Measurements from ENCODE around the gene ENOX1.
A peak's percentile ranks its signal among the peaks of the same experiment; 100 is the strongest.

The ENOX1 gene

DNA sequence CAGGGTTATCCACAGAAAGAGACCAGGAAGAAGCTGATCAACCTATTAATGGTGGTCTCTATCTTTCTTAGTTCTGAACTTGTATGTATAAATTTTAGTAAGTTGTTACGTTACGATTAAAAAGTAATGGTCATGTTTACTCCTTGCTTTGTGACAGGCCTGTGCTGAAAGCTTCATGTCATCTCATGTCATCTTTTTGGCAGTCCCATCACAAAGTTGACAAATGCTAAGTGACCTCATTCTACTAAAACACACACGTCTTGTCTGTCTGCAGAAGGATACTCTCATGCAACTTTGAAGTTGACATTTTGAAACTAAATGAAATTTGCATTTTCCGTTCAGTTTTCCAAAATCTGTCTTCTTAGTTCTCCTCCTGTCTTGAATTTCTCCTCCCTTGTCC, 417.5 kb downstream of the ENOX1 start:
- H3K9ac ChIP-seq (ENCODE audit: low read length in 5 of 5): no peak overlapping the region
- H3K27me3 ChIP-seq (ENCODE audit: control insufficient read depth in 5 of 5, insufficient read depth in 4 of 5, low read length in 5 of 5): no peaks in the 10 kb centered on the region
- H3K4me3 ChIP-seq (ENCODE audit: low read depth in 1 of 5, low read length in 5 of 5): no peak overlapping the region
- H3K27ac ChIP-seq (ENCODE audit: low read depth, low read length): no peak overlapping the region
- H3K36me3 ChIP-seq (ENCODE audit: control insufficient read depth in 5 of 5, insufficient read depth in 5 of 5, low read length in 5 of 5): no peaks in the 10 kb centered on the region
- H3K4me1 ChIP-seq (ENCODE audit: control insufficient read depth in 5 of 5, insufficient read depth in 5 of 5, low read length in 5 of 5): peaks cover 4 to 29% (median 12%) of the 10 kb centered on the region in 5 donors
- H3K9me3 ChIP-seq (ENCODE audit: control insufficient read depth in 5 of 5, low read length in 5 of 5): no peaks in the 10 kb centered on the region

DNA sequence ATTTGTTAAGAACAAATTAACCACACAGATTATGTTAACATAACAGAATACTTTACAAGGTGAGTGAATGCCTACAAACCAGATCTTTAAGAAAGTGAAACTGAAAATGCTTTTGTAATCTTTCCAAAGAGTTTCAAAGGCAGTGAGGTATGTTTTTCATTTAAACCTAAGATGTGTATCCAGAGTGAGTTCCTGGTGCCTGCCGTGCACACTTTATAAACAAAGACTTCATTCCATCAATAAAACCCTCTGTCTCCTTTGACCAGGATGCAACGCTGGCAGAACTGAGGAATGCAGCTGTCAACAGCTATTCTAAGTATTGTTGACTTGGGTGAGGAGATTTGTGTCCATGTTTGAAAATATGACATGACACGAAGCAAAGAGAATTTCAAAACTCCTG, 418.8 kb downstream of the ENOX1 start:
- H3K9ac ChIP-seq (ENCODE audit: low read length in 5 of 5): no peak overlapping the region
- H3K27me3 ChIP-seq (ENCODE audit: control insufficient read depth in 5 of 5, insufficient read depth in 4 of 5, low read length in 5 of 5): no peaks in the 10 kb centered on the region
- no peak overlapping the region for H3K27ac ChIP-seq (ENCODE audit: low read depth, low read length)
- H3K36me3 ChIP-seq (ENCODE audit: control insufficient read depth in 5 of 5, insufficient read depth in 5 of 5, low read length in 5 of 5): no peaks in the 10 kb centered on the region
- H3K9me3 ChIP-seq (ENCODE audit: control insufficient read depth in 5 of 5, low read length in 5 of 5): no peaks in the 10 kb centered on the region
- peak overlapping the region in 3 of 5 donors; percentile 1 to 26 (median 6) for H3K4me3 ChIP-seq (ENCODE audit: low read depth in 1 of 5, low read length in 5 of 5)
- peaks cover 4 to 32% (median 22%) of the 10 kb centered on the region in 5 donors for H3K4me1 ChIP-seq (ENCODE audit: control insufficient read depth in 5 of 5, insufficient read depth in 5 of 5, low read length in 5 of 5)

DNA sequence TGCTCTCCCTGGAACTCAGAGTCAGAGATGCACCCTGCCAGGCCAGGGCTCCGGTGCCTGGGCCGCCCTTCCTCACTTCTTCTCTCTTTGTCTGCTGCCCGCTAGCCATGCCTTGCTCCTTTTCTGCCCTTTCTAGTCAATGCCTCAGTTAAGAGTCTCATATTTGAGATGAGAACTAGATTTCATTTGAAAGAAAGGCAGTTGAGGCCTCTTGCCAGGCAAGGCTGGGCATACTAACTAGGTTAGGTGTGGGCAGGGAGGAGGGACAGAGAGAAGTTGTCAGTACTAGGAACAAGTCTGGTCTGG, 421.8 kb downstream of the ENOX1 start:
- peaks cover 4 to 24% (median 21%) of the 10 kb centered on the region in 5 donors for H3K4me1 ChIP-seq (ENCODE audit: control insufficient read depth in 5 of 5, insufficient read depth in 5 of 5, low read length in 5 of 5)
- H3K27ac ChIP-seq (ENCODE audit: low read depth, low read length): no peak overlapping the region
- no peak overlapping the region for H3K9ac ChIP-seq (ENCODE audit: low read length in 5 of 5)
- H3K27me3 ChIP-seq (ENCODE audit: control insufficient read depth in 5 of 5, insufficient read depth in 4 of 5, low read length in 5 of 5): no peaks in the 10 kb centered on the region
- no peak overlapping the region for H3K4me3 ChIP-seq (ENCODE audit: low read depth in 1 of 5, low read length in 5 of 5)
- H3K36me3 ChIP-seq (ENCODE audit: control insufficient read depth in 5 of 5, insufficient read depth in 5 of 5, low read length in 5 of 5): no peaks in the 10 kb centered on the region
- H3K9me3 ChIP-seq (ENCODE audit: control insufficient read depth in 5 of 5, low read length in 5 of 5): no peaks in the 10 kb centered on the region

- peaks cover 4 to 24% (median 21%) of the 10 kb centered on the region in 5 donors for H3K4me1 ChIP-seq (ENCODE audit: control insufficient read depth in 5 of 5, insufficient read depth in 5 of 5, low read length in 5 of 5)
- H3K4me3 ChIP-seq (ENCODE audit: low read depth in 1 of 5, low read length in 5 of 5): peak overlapping the region; percentile 7 to 53 (median 35)
- H3K36me3 ChIP-seq (ENCODE audit: control insufficient read depth in 5 of 5, insufficient read depth in 5 of 5, low read length in 5 of 5): no peaks in the 10 kb centered on the region
- H3K27ac ChIP-seq (ENCODE audit: low read depth, low read length): peak overlapping the region; percentile 32
- H3K9ac ChIP-seq (ENCODE audit: low read length in 5 of 5): peak overlapping the region in 1 of 5 donors; percentile 31
- H3K27me3 ChIP-seq (ENCODE audit: control insufficient read depth in 5 of 5, insufficient read depth in 4 of 5, low read length in 5 of 5): no peaks in the 10 kb centered on the region
- H3K9me3 ChIP-seq (ENCODE audit: control insufficient read depth in 5 of 5, low read length in 5 of 5): no peaks in the 10 kb centered on the region
Measured at GRCh38 chr13:43364210-43365038, 422.3 kb downstream of the ENOX1 start.

DNA sequence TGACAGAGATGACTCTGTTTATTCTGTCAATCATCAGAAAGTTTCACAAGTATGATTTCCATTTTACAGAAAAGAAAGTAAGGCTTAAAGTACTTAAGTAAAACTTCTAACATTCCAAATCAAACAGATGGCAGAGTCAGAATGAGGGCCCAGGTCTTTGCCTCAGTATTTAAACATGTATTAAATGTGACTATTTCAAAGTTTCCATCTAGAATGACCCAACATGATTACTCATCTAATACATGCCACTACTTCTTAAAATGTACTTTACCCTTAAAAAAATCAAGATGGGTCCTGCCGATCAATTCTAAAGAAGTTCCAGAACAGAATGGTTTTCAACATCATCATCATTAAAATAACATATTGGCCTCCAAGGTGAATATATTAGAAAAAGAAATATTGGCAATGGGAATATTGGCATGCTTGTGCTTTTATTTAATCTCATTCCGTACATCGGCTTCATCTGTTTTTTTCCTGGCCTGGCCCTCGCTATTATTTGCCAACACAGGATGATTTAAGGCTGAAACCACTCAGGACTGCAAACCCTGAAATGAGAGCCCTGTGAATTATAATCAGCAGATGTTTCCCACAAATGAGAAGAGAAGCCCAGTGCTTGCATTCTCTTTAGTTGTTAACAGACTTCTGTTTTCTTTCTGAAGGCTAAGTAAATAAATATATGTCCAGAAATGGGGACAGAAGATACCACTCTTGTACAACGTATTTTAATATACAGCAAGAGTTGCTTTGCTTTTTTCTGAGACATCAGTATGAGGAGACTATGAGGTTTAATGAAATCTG, 423.4 kb downstream of the ENOX1 start:
- Histone ChIP-seq H3K27ac (ENCODE audit: low read depth, low read length) (peak overlapping the region; percentile 32), H3K36me3 (ENCODE audit: control insufficient read depth in 5 of 5, insufficient read depth in 5 of 5, low read length in 5 of 5) (no peaks in the 10 kb centered on the region), H3K27me3 (ENCODE audit: control insufficient read depth in 5 of 5, insufficient read depth in 4 of 5, low read length in 5 of 5) (no peaks in the 10 kb centered on the region), H3K4me1 (ENCODE audit: control insufficient read depth in 5 of 5, insufficient read depth in 5 of 5, low read length in 5 of 5) (peaks cover 4 to 23% (median 21%) of the 10 kb centered on the region in 5 donors), H3K9me3 (ENCODE audit: control insufficient read depth in 5 of 5, low read length in 5 of 5) (no peaks in the 10 kb centered on the region), H3K9ac (ENCODE audit: low read length in 5 of 5) (no peak overlapping the region), H3K4me3 (ENCODE audit: low read depth in 1 of 5, low read length in 5 of 5) (no peak overlapping the region)

- Histone ChIP-seq H3K9ac (ENCODE audit: low read length in 5 of 5) (no peak overlapping the region), H3K9me3 (ENCODE audit: control insufficient read depth in 5 of 5, low read length in 5 of 5) (no peaks in the 10 kb centered on the region), H3K27me3 (ENCODE audit: control insufficient read depth in 5 of 5, insufficient read depth in 4 of 5, low read length in 5 of 5) (no peaks in the 10 kb centered on the region), H3K4me1 (ENCODE audit: control insufficient read depth in 5 of 5, insufficient read depth in 5 of 5, low read length in 5 of 5) (peaks cover 4 to 26% (median 25%) of the 10 kb centered on the region in 5 donors), H3K36me3 (ENCODE audit: control insufficient read depth in 5 of 5, insufficient read depth in 5 of 5, low read length in 5 of 5) (no peaks in the 10 kb centered on the region), H3K27ac (ENCODE audit: low read depth, low read length) (no peak overlapping the region), H3K4me3 (ENCODE audit: low read depth in 1 of 5, low read length in 5 of 5) (no peak overlapping the region)
Measured at GRCh38 chr13:43362556-43362955, 424.2 kb downstream of the ENOX1 start.

GRCh38 chr13:43360892-43361610, 425.7 kb downstream of the ENOX1 start:
- H3K4me3 ChIP-seq (ENCODE audit: low read depth in 1 of 5, low read length in 5 of 5): no peak overlapping the region
- H3K27ac ChIP-seq (ENCODE audit: low read depth, low read length): no peak overlapping the region
- no peak overlapping the region for H3K9ac ChIP-seq (ENCODE audit: low read length in 5 of 5)
- no peaks in the 10 kb centered on the region for H3K9me3 ChIP-seq (ENCODE audit: control insufficient read depth in 5 of 5, low read length in 5 of 5)
- no peaks in the 10 kb centered on the region for H3K36me3 ChIP-seq (ENCODE audit: control insufficient read depth in 5 of 5, insufficient read depth in 5 of 5, low read length in 5 of 5)
- H3K27me3 ChIP-seq (ENCODE audit: control insufficient read depth in 5 of 5, insufficient read depth in 4 of 5, low read length in 5 of 5): no peaks in the 10 kb centered on the region
- peaks cover 4 to 41% (median 28%) of the 10 kb centered on the region in 5 donors for H3K4me1 ChIP-seq (ENCODE audit: control insufficient read depth in 5 of 5, insufficient read depth in 5 of 5, low read length in 5 of 5)

DNA sequence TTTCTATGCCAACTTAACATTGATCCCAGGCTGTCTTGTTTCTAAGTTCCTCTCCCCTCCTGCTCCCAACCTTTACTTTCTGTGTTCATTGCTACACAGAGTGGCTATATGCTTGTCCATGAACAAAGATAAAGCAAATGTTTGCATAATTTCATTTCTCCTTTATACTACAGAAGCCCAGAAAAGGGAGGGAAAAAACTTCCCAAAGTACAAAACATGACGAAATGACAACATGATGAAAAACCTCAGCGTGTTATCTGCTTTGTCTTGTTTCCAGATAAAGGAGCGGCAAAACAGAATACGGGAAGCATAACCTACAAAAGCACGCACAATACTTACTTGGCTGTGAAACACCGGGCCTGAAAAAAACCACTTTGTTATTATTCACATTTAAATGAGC, 426.6 kb downstream of the ENOX1 start:
- no peak overlapping the region for H3K4me3 ChIP-seq (ENCODE audit: low read depth in 1 of 5, low read length in 5 of 5)
- H3K27ac ChIP-seq (ENCODE audit: low read depth, low read length): no peak overlapping the region

DNA sequence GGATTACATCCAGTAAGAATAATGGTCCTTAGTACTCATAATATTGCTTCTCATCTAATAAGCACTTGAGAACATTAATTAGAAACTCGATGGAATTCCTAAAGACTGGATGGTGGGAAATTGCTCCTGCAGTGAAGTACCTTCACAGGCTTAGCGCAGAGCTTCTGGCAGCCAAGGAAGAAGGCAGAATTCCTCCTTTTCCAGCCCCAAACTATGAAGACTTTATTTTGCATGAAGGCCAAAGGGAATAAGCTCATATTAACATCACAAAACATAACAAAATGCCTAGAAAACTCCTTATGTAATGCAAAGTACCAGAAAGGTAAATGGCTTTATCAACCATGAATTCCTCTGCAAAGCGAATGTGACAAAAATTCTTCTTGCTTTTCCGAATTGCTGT, 427.2 kb downstream of the ENOX1 start:
- Histone ChIP-seq H3K4me1 (ENCODE audit: control insufficient read depth in 5 of 5, insufficient read depth in 5 of 5, low read length in 5 of 5) (peaks cover under 1 to 33% (median 19%) of the 10 kb centered on the region in 5 donors), H3K27me3 (ENCODE audit: control insufficient read depth in 5 of 5, insufficient read depth in 4 of 5, low read length in 5 of 5) (no peaks in the 10 kb centered on the region), H3K36me3 (ENCODE audit: control insufficient read depth in 5 of 5, insufficient read depth in 5 of 5, low read length in 5 of 5) (peaks cover 0 to 3% (median 0%) of the 10 kb centered on the region in 5 donors), H3K27ac (ENCODE audit: low read depth, low read length) (no peak overlapping the region), H3K4me3 (ENCODE audit: low read depth in 1 of 5, low read length in 5 of 5) (no peak overlapping the region), H3K9me3 (ENCODE audit: control insufficient read depth in 5 of 5, low read length in 5 of 5) (no peaks in the 10 kb centered on the region), H3K9ac (ENCODE audit: low read length in 5 of 5) (no peak overlapping the region)

More for the DNA sequence above, 426.6 kb downstream of the ENOX1 start:
- H3K27me3 ChIP-seq (ENCODE audit: control insufficient read depth in 5 of 5, insufficient read depth in 4 of 5, low read length in 5 of 5): no peaks in the 10 kb centered on the region
- H3K36me3 ChIP-seq (ENCODE audit: control insufficient read depth in 5 of 5, insufficient read depth in 5 of 5, low read length in 5 of 5): no peaks in the 10 kb centered on the region
- no peak overlapping the region for H3K9ac ChIP-seq (ENCODE audit: low read length in 5 of 5)
- no peaks in the 10 kb centered on the region for H3K9me3 ChIP-seq (ENCODE audit: control insufficient read depth in 5 of 5, low read length in 5 of 5)
- H3K4me1 ChIP-seq (ENCODE audit: control insufficient read depth in 5 of 5, insufficient read depth in 5 of 5, low read length in 5 of 5): peaks cover 4 to 39% (median 25%) of the 10 kb centered on the region in 5 donors
